ENCODE data around the gene FMNL3. TPM values are rescaled to one million over a fixed set of nuclear protein-coding genes. Genes with fewer than 3 reads are reported as not detected.

FMNL3 gene, protein sequence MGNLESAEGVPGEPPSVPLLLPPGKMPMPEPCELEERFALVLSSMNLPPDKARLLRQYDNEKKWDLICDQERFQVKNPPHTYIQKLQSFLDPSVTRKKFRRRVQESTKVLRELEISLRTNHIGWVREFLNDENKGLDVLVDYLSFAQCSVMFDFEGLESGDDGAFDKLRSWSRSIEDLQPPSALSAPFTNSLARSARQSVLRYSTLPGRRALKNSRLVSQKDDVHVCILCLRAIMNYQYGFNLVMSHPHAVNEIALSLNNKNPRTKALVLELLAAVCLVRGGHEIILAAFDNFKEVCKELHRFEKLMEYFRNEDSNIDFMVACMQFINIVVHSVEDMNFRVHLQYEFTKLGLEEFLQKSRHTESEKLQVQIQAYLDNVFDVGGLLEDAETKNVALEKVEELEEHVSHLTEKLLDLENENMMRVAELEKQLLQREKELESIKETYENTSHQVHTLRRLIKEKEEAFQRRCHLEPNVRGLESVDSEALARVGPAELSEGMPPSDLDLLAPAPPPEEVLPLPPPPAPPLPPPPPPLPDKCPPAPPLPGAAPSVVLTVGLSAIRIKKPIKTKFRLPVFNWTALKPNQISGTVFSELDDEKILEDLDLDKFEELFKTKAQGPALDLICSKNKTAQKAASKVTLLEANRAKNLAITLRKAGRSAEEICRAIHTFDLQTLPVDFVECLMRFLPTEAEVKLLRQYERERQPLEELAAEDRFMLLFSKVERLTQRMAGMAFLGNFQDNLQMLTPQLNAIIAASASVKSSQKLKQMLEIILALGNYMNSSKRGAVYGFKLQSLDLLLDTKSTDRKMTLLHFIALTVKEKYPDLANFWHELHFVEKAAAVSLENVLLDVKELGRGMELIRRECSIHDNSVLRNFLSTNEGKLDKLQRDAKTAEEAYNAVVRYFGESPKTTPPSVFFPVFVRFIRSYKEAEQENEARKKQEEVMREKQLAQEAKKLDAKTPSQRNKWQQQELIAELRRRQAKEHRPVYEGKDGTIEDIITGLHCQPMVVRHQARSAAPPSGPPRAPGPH
- total RNA-seq (2014; rRNA removed; shearing (Covaris generic)) (17.8 and 32.6 TPM in 2 replicates), polyA plus RNA-seq (2016; fragmentation: Nextera tagmentation; extraction: Ambion mirVana) (8.7 and 10.5 TPM in 2 replicates)
- long read RNA-seq, partial matches to known transcripts, result 1 of 4 reads
- long read RNA-seq, other reads (novel, unspliced or antisense), result 3 of 4 reads

DNA sequence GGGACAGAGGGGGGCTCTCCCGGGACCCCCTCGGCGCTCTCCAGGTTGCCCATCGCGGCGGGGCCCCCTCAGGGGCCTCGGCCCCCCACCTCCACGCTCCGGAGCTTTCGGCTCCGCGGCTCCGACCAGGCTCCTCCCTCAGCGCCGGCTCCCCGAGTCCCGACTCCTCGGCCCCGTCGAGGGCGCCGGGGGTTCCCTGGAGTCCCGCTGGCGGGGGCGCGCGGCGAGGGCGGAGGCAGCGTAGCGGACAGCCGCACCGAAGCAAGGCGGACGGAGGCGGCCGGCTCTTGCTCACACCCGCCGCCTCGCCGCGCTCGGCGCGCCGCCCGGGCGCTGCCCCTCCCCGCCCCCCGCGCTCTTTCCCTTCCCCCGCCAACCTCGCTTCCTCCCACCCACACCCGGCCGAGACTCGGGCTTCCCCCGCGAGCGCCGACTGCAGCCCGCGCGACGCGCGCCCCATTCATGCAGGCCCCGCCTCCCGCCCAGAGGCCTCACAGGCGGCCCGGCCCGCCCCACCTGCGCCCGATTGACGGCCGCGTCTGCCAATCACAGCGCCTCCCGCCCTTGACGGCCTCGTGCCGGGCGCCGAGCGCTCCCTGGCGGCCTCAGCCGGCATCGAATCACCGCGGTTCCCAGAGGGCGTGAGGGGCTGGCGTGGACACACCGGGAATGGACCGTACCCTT lies at the start of gene FMNL3:
TSS of gene FMNL3 (minus strand) at position 278 of the 684 bp plus-strand sequence. CDS start at position 53, 225 bp downstream.
- Mint-ChIP-seq H3K27me3 (ENCODE audit: insufficient read depth, low read depth, poor library complexity) (peaks cover 25% of the 10 kb centered on the region), H3K4me1 (peaks cover 38% of the 10 kb centered on the region), H3K36me3 (ENCODE audit: low read depth) (no peaks in the 10 kb centered on the region; the same call in 2 of the 3 replicates), H3K27ac (no peak within 1 kb of the TSS; the same call in 1 of the 2 replicates), H3K9me3 (no peaks in the 10 kb centered on the region; the same call in 2 of the 3 replicates), H3K4me3 (peak within 1 kb of the TSS; percentile 91)
- Histone ChIP-seq H3K9me2 (ENCODE audit: insufficient read depth) (peaks cover 4% of the 10 kb centered on the region; the same call in 1 of the 2 replicates), H3K27me3 (ENCODE audit: insufficient read depth) (peaks cover 23% of the 10 kb centered on the region), H3K79me2 (replicated peaks; ENCODE audit: insufficient read depth) (peaks cover 44% of the 10 kb centered on the region), H2AFZ (no peak within 1 kb of the TSS), H3K36me3 (ENCODE audit: insufficient read depth) (no peaks in the 10 kb centered on the region), H3F3A (replicated peaks; ENCODE audit: low read depth) (no peaks in the 10 kb centered on the region), H3K4me1 (ENCODE audit: insufficient read depth) (peaks cover 35% of the 10 kb centered on the region), H3K4me2 (peak within 1 kb of the TSS; percentile 82), H3K27ac (ENCODE audit: low read depth) (peak within 1 kb of the TSS; percentile 63; the same call in 1 of the 2 replicates), H4K20me1 (replicated peaks; ENCODE audit: insufficient read depth) (peaks cover 10% of the 10 kb centered on the region; the same call in 1 of the 2 replicates), H3K4me3 (peak within 1 kb of the TSS; percentile 96)
- peak; percentile 64 for TF ChIP-seq POLR2AphosphoS5 (IDR thresholded peaks at IDR 0.05; ENCODE audit: low read depth)
- peak; percentile 78 for TF ChIP-seq CREB1 (CRISPR knock-in tag; IDR thresholded peaks at IDR 0.05; ENCODE audit: low read depth)
- TF ChIP-seq, protein P1, sequence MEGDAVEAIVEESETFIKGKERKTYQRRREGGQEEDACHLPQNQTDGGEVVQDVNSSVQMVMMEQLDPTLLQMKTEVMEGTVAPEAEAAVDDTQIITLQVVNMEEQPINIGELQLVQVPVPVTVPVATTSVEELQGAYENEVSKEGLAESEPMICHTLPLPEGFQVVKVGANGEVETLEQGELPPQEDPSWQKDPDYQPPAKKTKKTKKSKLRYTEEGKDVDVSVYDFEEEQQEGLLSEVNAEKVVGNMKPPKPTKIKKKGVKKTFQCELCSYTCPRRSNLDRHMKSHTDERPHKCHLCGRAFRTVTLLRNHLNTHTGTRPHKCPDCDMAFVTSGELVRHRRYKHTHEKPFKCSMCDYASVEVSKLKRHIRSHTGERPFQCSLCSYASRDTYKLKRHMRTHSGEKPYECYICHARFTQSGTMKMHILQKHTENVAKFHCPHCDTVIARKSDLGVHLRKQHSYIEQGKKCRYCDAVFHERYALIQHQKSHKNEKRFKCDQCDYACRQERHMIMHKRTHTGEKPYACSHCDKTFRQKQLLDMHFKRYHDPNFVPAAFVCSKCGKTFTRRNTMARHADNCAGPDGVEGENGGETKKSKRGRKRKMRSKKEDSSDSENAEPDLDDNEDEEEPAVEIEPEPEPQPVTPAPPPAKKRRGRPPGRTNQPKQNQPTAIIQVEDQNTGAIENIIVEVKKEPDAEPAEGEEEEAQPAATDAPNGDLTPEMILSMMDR (conservative IDR thresholded peaks at IDR 0.05; ENCODE audit: low read depth in 2 of 2), result peak; percentile 84 to 96
- no peak for TF ChIP-seq ZNF114 (CRISPR knock-in tag; IDR thresholded peaks at IDR 0.05)
- ATAC-seq (peak; percentile 84), DNase-seq (ENCODE audit: low spot score) (peak; percentile 96)

DNA sequence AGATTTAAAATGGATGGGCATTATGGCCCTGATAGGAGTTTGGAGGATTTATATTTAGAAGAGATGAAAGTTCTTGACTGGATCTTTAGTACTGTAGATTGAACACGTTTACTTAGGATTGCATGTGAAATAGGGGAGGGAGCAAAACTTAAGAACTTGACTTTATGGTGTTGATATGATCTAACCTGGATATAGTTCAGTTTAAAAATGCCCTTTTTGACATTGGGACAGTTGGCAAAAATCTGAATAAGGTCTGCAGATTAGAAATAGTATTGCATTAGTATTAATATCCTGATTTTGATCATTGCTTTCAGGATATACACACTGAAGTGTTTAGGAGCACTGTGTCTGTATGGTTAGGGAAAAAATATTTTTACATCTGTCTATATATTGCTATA lies 43.8 kb upstream of the FMNL3 start:
- Histone ChIP-seq H3K4me2 (no peak overlapping the region), H3K27ac (ENCODE audit: low read depth) (peak overlapping the region; percentile 26), H3F3A (replicated peaks; ENCODE audit: low read depth) (no peaks in the 10 kb centered on the region), H3K4me3 (no peak overlapping the region), H4K20me1 (replicated peaks; ENCODE audit: insufficient read depth) (peaks cover 75% of the 10 kb centered on the region), H3K36me3 (ENCODE audit: insufficient read depth) (peaks cover 36% of the 10 kb centered on the region), H3K9me2 (ENCODE audit: insufficient read depth) (no peaks in the 10 kb centered on the region), H2AFZ (no peak overlapping the region), H3K27me3 (ENCODE audit: insufficient read depth) (no peaks in the 10 kb centered on the region), H3K79me2 (replicated peaks; ENCODE audit: insufficient read depth) (peaks cover 98% of the 10 kb centered on the region), H3K4me1 (ENCODE audit: insufficient read depth) (peaks cover 6% of the 10 kb centered on the region)
- H3K4me3 Mint-ChIP-seq, result peak overlapping the region; percentile 15; the same call in 2 of the 3 replicates
- peaks cover 32% of the 10 kb centered on the region for H3K4me1 Mint-ChIP-seq
- no peaks in the 10 kb centered on the region for H3K9me3 Mint-ChIP-seq
- peaks cover 44% of the 10 kb centered on the region for H3K36me3 Mint-ChIP-seq (ENCODE audit: low read depth)
- peak overlapping the region; percentile 91 for H3K27ac Mint-ChIP-seq
- TF ChIP-seq, protein P2, sequence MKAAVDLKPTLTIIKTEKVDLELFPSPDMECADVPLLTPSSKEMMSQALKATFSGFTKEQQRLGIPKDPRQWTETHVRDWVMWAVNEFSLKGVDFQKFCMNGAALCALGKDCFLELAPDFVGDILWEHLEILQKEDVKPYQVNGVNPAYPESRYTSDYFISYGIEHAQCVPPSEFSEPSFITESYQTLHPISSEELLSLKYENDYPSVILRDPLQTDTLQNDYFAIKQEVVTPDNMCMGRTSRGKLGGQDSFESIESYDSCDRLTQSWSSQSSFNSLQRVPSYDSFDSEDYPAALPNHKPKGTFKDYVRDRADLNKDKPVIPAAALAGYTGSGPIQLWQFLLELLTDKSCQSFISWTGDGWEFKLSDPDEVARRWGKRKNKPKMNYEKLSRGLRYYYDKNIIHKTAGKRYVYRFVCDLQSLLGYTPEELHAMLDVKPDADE (IDR thresholded peaks at IDR 0.05), result no peak
- TF ChIP-seq, protein P1 (conservative IDR thresholded peaks at IDR 0.05; ENCODE audit: low read depth in 2 of 2), result no peak
- TF ChIP-seq EZH2phosphoT487 (IDR thresholded peaks at IDR 0.05; ENCODE audit: unreplicated experiment) (no peak), JUNB (IDR thresholded peaks at IDR 0.05; ENCODE audit: unreplicated experiment) (no peak)
- ATAC-seq, result no peak
- H3K27me3 Mint-ChIP-seq (ENCODE audit: insufficient read depth, low read depth, poor library complexity), result peaks cover 5% of the 10 kb centered on the region
- no peak for DNase-seq (ENCODE audit: low spot score)
